GM18517 (cell line): ENCODE measurements around the gene ACAD8.

Experiments used
- ATAC-seq: cut with Tn5 transposase; IDR thresholded peaks from one replicate; pipeline ENCODE4 v1.9.1; 2021; ENCODE audit warnings: mild to moderate bottlenecking, moderate library complexity; ENCODE audit not compliant: unreplicated experiment

The ACAD8 gene

GRCh38 chr11:134253188-134253993 is at the start of gene ACAD8, which contains the start of gene THYN1:
Gene ACAD8 (plus strand): TSS chr11:134253568. CDS start chr11:134253601, 33 bp downstream.
Gene THYN1 (minus strand): TSS chr11:134253352. CDS start chr11:134252882, 470 bp downstream.
- ATAC-seq = peak; percentile 98

DNA sequence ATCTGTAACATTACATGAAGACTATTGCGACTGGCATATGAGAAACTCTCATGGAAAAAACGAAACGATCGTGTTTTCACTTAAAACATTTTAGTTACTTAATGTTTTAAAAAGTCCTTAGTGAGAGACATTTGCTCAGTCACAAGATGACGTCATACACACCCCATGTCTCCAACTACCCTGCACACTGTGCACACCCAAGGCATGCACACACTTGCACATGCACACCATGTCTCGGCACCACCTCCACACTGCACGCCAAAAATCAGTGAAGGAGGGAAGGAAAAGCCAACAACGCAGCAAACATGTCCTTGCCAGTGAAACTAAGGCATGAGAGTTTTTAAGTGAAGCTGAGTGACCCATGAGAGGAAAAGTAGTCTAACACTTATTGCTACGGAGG is 47.6 kb upstream of the ACAD8 start:
- ATAC-seq = no peak

- ATAC-seq = no peak
Observed at GRCh38 chr11:134206185-134206584, 47.2 kb upstream of the ACAD8 start.

GRCh38 chr11:134207538-134208239 is 45.7 kb upstream of the ACAD8 start:
- no peak for ATAC-seq

DNA sequence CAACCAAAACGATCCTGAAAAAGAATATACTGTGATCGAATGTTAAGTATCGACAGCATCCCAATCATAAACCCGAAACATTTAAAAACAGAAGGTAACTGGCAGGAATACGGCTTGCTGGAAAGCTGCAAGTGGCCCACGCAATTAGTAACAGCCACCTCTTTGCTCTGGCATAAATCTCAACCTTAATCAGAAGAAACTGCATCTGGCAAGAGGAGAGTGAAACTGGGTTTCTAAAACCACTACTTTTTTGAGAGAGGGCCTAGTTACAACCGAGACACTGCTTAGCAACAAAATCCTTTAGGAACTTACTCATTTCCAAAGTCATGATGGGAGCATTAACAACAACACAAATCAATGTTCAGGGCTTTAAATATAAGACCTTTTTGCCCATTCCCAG is 37.5 kb upstream of the ACAD8 start:
- no peak for ATAC-seq

DNA sequence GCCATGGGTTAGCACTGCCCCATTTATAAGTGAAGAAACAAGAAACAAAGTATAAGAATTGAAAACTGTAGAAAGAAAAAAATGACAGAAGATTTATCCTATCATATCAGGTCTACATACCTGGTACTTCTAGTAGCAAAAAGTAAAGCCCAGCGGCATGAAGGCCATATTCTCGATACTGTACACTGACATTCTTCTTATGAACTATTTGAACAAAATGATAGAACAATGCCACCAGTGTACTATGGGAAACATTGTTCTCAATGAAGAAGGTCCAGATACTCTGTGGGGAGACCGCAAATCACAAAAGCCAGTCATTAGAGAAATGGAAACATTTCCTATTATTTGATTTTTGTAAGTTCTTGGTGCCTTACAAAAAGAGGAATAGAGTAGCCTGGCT is 36.6 kb upstream of the ACAD8 start:
- no peak for ATAC-seq

DNA sequence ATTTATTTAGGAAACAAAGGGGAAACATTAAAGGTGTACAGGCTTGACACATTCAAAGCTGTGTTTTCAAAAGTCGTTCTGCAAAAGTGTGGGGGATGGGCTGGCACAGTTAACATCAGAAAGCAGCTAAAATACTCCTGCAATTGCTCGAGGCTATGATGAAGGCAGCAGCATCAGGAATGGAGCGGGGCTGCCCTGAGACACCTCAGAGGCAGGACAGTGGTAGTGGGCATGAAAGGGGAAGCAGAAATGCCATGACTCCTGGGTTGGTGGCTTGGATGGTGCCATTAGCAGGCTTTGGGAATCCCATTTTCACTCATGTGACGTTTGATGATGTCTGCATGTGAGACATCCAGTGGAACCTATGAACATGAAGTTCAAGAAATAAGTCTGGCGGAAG is 30.2 kb upstream of the ACAD8 start:
- no peak for ATAC-seq

GRCh38 chr11:134223836-134224709 is 29.3 kb upstream of the ACAD8 start, which contains the start of the genes NCAPD3 and VPS26B:
Gene NCAPD3 (minus strand): TSS chr11:134223967. CDS start chr11:134223926, 41 bp downstream.
Gene VPS26B (plus strand): TSS chr11:134224671. CDS start chr11:134225123, 452 bp downstream.
- peak; percentile 68 for ATAC-seq

GRCh38 chr11:134224710-134225664 is 28.4 kb upstream of the ACAD8 start:
- peak; percentile 29 for ATAC-seq

- ATAC-seq = no peak
Observed at GRCh38 chr11:134226806-134227325, 26.5 kb upstream of the ACAD8 start.

DNA sequence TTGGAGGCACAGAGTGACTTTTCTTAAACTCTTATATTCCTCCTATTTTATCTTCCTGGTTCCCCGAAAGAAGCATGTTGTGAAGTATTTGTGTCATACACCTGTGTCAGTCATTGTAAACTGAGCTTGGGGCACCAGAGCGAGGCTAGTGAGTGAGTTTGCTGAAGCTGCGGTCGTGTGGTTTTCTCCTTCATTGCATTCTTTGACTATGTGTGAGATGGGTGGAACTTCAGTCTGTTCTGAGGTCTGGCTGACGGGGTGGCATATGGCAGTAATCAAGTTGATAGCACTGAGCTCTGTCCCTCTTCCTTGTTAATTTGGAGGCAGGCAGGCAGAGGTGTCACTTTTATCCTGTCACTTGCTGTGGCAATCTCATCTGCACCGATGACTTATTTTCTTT is 24.7 kb upstream of the ACAD8 start:
- ATAC-seq = peak; percentile 67

- no peak for ATAC-seq
Observed at GRCh38 chr11:134229126-134229790, 24.1 kb upstream of the ACAD8 start.

GRCh38 chr11:134230339-134230738 is 23.0 kb upstream of the ACAD8 start:
- no peak for ATAC-seq

GRCh38 chr11:134231958-134232659 is 21.3 kb upstream of the ACAD8 start:
- no peak for ATAC-seq

DNA sequence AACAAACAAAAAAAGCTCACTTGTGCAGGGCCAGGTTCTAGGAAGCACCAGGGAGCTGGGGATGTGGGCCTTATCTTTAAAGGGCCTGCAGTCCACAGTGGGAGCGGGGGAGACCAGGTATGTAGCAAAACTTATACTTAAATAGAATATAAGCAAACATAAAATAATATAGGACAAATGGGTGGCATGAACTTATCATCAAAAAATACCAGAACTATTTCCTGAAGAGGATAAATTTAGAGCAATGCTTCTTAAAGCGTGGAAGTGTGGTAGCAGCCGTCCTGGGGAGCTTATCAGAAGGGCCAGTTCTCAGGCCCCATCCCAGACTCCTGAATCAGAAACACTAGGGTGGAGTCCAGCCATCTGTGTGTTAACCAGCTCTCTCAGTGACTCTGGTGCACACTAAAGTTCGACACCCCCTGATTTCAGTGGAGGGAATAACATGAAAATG is 19.6 kb upstream of the ACAD8 start:
- ATAC-seq = no peak

DNA sequence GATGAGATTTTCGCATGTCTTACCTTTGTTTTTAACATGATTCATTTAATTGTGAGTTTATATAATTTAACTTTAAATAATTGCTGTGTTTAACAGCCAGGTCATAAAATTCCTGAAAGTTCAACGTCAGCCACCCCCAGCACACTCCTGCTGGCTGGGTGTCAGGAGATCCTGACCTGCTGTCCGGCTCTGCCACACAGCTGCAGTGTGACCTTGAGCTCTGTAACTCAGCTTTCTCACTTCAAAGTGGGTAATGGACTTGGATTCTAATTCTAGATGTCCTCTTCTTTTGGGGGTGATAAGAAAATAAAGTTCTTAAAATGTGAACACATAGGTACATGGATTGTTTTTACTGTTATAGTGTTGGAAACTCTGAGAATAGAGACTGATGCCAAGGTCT is 18.0 kb upstream of the ACAD8 start:
- no peak for ATAC-seq

- ATAC-seq = no peak
Observed at GRCh38 chr11:134236834-134237556, 16.4 kb upstream of the ACAD8 start.

DNA sequence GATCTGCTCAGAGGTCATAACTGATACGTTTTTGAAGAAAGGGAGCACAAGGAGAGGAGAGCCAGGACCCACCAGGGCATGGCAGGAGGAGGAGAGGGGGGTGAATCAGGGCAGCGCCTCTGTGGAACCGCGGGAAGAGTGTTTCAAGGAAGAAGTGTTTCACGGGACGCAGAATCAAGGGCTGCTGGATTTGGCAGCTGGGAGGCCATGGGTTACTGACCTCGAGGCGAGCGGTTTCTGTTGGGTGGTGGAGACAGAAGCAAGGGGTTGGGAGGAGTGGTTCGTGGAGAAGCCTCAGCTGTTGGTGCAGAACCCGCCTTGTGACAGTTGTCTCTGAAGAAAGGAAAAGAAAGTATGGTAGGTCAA is 15.8 kb upstream of the ACAD8 start:
- no peak for ATAC-seq
